ENCODE data around the gene ATG16L2. TPM values are rescaled to one million over a fixed set of nuclear protein-coding genes. Genes with fewer than 3 reads are reported as not detected.
"Not testable (repeated sequence)": the region's sequence is repeated elsewhere in the genome, so short reads cannot be mapped to it uniquely, and the experiment has no call there.

The ATG16L2 gene
- polyA plus RNA-seq, 1 donor, result 18.2 TPM

DNA sequence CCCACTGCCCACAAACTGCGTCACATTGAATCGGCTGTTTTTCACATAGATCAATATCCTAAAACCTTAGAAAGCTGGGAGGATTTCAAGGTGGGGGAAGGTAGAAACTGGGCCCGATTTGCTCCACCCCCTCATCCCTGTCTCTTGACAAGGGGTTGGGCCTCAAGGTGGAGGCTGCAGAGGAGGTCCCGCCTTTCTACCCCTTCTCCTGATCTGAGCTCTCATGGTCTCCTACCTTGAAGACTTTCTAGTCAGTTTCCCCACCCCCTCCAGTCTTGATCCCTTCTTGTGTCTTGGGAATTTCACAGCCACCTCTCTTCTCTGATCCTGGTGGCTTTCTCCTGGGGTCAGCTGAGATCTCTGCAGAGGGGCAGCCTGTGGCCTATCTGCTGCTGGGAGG lies 15.8 kb upstream of the ATG16L2 start:
- DNase-seq (ENCODE audit: low read depth), result no peak

DNA sequence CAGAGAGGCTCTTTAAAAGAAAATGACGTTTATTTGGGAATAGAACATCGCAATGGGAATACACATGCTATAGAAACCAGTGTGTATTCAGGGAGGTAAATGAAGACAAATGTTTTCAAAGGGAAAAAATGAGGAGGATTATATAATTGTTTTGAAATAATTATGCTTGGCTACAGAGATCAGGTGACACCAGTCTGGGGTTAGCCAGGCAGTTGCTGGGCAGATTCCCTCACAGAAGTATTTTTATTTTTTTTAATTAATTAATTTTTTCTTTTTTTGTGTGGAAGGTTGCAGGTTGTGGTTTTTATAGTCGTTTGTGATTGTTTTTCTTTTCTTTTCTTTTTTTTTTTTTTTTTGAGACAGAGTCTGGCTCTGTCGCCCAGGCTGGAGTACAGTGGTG lies 14.8 kb upstream of the ATG16L2 start:
- no peak for DNase-seq (ENCODE audit: low read depth)

DNA sequence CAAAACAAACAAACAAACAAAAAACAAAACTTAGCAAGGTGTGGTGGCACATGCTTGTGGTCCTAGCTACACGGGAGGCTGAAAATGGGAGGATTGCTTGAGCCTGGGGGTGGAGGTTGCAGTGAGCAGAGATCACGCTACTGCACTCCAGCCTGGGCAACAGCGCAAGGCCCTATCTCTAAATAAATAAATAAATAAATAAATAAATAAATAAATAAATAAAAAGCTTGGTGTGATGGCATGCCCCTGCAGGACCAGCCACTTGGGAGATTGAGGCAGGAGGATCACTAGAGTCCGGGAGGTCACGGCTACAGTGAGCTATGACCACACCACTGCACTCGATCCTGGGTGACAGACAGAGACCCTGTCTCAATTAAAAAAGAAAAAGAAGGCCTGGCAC lies 11.4 kb upstream of the ATG16L2 start:
- DNase-seq (ENCODE audit: low read depth), result no peak

GRCh38 chr11:72805216-72805615 lies 9.0 kb upstream of the ATG16L2 start:
- DNase-seq (ENCODE audit: low read depth), result no peak

GRCh38 chr11:72806378-72806777 lies 7.8 kb upstream of the ATG16L2 start:
- not testable (repeated sequence) for DNase-seq (ENCODE audit: low read depth)

GRCh38 chr11:72807021-72807693 lies 7.1 kb upstream of the ATG16L2 start:
- no peak for DNase-seq (ENCODE audit: low read depth)

GRCh38 chr11:72807792-72808191 lies 6.4 kb upstream of the ATG16L2 start:
- no peak for DNase-seq (ENCODE audit: low read depth)

DNA sequence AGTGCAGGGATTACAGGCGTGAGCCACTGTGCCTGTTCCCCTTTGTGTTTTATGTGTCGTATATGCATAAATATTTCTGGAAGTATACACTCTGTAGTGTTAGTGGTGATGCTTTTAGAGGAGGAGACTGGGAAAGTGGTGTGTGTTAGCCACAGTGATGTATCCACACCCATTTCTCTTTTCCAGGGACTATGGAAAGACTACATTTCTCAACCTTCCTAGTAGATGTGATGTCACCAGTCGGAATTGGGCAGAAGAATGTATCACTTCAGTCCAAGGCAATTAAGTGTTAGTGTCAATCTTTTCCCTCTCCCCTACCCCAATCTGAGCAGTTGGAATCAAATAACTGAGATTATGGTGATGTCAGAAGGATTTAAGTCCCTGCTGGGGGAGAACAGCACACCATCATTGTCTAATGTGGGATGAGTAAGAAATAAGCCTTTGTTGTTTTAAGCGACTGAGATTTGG lies 5.8 kb upstream of the ATG16L2 start:
- DNase-seq (ENCODE audit: low read depth), result no peak

GRCh38 chr11:72811686-72812085 lies 2.5 kb upstream of the ATG16L2 start:
- DNase-seq (ENCODE audit: low read depth), result not testable (repeated sequence)

GRCh38 chr11:72812604-72812966 lies 1.6 kb upstream of the ATG16L2 start:
- no peak for DNase-seq (ENCODE audit: low read depth)

DNA sequence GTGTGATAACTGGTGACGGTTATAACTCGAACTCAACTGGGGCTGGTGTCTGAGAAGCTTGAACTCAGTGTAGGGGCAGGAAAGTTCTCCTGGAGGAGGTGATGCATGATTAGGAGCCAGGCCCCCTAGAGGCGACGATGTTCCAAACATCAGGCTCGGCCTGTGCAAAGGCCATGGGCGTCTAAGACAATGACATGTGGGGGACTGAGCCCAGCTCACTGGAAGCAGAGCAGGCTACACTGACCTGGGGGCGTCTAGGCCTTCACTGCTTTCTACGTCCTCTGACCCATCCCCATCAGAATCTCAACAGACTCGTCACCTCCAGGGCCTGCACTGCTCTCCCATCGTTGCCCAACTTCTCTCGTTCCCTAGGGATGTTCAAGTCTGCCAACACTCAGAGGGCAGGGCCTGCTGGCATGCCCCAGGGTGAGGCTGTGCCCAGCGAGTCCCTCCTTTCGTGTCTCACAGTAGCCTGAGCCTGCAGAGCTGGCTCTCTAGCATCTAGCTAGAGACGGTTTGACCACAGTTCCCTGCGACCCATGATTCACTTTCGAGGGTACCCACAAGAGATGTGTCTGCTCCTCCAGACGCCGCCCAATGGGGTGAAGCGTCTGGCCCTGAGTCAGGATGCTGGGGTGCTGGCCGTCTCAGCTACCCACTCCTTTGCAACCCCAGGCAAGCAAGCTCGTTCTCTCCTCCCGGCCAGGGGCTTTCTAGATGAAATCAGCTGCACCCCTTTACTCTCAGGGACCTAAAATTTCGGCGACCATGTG lies 1.1 kb upstream of the ATG16L2 start:
- no peak for DNase-seq (ENCODE audit: low read depth)

- DNase-seq (ENCODE audit: low read depth), result no peak
Observed at GRCh38 chr11:72813740-72814285, 398 bp upstream of the ATG16L2 start.

- DNase-seq (ENCODE audit: low read depth), result no peak
Observed at GRCh38 chr11:72815110-72815618, 953 bp downstream of the ATG16L2 start.

DNA sequence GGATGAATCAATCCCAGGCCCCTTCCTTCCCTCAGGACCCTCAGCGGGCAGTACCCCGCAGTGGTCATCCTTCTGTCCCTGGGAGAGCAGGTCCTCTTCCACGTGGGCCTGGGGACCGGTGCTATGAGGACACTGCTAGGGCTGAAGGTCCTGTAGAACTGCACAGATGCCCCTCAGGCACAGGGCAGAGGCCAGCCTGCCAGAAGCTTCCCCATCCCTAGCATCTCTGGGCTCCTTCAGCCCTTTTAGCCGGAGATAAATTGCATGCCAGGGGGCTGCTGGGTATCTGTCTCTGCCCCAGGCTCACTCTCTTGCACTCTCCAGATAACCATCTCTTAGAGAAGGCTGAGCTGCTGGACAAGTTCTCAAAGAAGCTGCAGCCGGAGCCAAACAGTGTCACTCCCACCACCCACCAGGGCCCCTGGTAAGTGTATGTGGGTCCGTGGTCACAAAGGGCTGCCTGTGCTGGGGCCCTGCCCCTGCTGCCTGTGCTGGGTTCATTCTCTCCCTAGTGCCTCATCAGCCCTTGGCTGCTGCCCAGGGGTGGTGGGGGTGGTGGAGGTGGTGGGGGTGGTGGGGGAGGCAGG lies 2.3 kb downstream of the ATG16L2 start:
- DNase-seq (ENCODE audit: low read depth), result no peak

- no peak for DNase-seq (ENCODE audit: low read depth)
Observed at GRCh38 chr11:72817966-72818365, 3.8 kb downstream of the ATG16L2 start.

DNA sequence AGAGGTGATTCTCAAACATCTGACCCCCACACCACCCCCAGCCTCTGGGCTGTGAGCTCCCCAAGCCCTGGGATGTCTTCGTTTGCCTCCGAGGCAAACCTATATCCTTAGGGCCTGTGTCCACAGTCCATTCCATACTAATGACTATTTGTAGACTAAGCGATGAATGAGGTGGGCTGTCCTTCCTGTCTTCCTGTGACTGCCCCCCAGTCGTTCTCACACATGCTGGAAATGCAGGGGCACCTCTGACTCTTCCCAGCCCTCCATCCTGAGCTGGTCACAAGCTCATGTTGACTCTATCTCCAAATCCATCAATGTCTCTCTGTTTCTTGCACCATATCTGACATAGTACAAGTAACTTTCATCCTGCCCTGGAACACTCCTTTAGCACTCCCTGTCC lies 4.8 kb downstream of the ATG16L2 start:
- DNase-seq (ENCODE audit: low read depth), result no peak

- DNase-seq (ENCODE audit: low read depth), result no peak
Observed at GRCh38 chr11:72820439-72821139, 6.4 kb downstream of the ATG16L2 start.

- no peak for DNase-seq (ENCODE audit: low read depth)
Observed at GRCh38 chr11:72821221-72821919, 7.2 kb downstream of the ATG16L2 start.

DNA sequence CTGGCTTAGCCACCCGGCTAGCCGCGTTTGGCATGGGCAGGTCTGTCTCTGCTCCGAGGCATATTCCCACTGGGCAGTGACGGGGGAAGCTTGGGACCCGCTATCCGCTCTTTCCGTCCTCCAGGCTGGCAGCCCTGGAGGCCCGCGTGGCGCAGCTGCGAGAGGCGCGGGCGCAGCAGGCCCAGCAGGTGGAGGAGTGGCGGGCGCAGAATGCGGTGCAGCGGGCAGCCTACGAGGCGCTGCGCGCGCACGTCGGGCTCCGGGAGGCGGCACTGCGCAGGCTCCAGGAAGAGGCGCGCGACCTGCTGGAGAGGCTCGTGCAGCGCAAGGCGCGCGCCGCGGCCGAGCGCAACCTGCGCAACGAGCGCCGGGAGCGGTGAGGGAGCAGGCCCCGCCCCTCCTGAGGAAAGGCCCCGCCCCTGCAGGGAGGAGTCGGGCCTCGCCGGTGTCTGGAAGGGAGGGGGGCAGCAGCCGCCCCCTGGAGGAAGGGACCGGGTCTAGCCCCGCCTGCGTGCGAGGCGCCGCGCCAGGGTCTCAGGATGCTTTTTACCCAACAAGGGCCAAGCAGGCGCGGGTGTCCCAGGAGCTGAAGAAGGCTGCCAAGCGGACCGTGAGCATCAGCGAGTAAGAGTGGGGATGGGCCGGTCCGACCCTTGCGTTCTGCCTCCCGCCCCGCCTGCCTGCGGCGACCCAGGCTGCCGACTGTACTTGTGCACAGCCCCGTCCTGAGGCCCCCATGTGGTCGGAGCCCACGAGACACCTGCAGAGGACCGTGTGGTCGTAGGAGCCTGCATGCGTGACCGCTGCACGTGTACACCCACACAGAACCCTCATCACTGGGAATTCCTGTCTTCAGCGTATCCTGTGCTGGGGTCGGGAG lies 7.9 kb downstream of the ATG16L2 start:
- DNase-seq (ENCODE audit: low read depth), result no peak

Data from forelimb muscle (tissue), 1 donor.